ENCODE measurements around the gene CYP2W1. TPM values are rescaled to one million over a fixed set of nuclear protein-coding genes. Genes with fewer than 3 reads are reported as not detected.

CYP2W1 gene
- polyA plus RNA-seq, 2 of the 4 experiments (the other 2 are of a cell fraction) = not detected

DNA sequence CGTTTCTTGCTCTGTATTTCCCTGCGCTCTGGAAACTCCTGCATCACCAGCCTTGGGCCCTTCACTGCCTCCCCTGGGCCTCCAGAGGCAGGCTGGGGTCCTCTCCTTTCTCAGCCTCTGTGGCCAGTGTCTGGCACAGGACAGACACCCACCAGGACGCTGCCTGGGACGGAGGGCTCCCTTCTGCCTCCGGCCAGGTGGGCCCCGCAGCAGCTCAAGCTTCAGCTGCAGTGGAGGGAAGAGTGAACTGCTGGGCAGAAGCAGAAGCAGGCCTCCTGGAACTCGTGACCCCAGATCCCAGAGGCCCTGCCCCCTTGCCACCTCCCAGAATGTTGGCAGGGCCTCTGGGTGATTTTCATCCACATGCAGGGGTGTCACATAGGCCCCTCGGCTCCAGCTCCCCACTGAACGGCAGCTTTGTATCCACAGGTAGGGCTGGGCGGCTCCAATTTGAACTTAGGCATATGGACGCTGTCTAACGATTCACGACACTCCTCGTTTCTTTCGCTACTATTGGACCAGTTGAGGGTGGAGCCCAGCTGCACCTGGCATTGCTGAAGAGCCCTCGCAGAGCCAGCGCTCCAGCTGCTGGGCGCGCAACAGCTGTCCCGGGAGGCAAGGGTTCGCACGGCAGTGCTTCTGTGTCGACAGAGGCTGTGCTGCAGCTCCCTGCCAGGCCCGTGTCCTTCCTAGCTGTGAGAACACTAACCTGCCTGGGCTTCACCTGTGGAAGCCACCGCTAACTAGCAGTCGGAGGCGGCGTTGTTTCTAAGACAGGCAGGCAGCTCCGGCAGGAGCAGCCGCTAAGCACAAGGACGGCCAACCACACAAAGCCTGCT is 43.0 kb downstream of the CYP2W1 start:
- H3K4me2 ChIP-seq = no peak overlapping the region
- ATAC-seq (no peak), DNase-seq (ENCODE audit: low read depth in 1 of 2, low spot score in 1 of 2) (no peak), FAIRE-seq (no peak)
- POLR2A ChIA-PET = no interaction called here
- no peak overlapping the region for H3K4me3 ChIP-seq
- no peak overlapping the region for H3K27ac ChIP-seq
- H3K9me3 ChIP-seq = no peaks in the 10 kb centered on the region
- TF ChIP-seq HOXB5 (CRISPR knock-in tag; IDR thresholded peaks at IDR 0.05) (no peak), ESRRA (IDR thresholded peaks at IDR 0.05; ENCODE audit: borderline replicate concordance, low read length) (no peak), RCOR1 (IDR thresholded peaks at IDR 0.05; ENCODE audit: low read depth, low read length) (no peak), JUN (IDR thresholded peaks at IDR 0.05) (no peak), JUNB (IDR thresholded peaks at IDR 0.05) (no peak), GATA3 (IDR thresholded peaks at IDR 0.05; ENCODE audit: borderline replicate concordance) (no peak), MAFK (IDR thresholded peaks at IDR 0.05; ENCODE audit: partially characterized antibody) (no peak), CEBPB (IDR thresholded peaks at IDR 0.05) (no peak), ZSCAN20 (CRISPR knock-in tag; IDR thresholded peaks at IDR 0.05) (no peak), CBX2 (IDR thresholded peaks at IDR 0.05; ENCODE audit: borderline replicate concordance, low read depth) (no peak), ZC3H11A (IDR thresholded peaks at IDR 0.05) (no peak), RAD21 (conservative IDR thresholded peaks at IDR 0.05 in 1 of 2, IDR thresholded peaks at IDR 0.05 in 1 of 2) (no peak), RARB (CRISPR knock-in tag; IDR thresholded peaks at IDR 0.05) (no peak), KDM5A (IDR thresholded peaks at IDR 0.05) (no peak), NFE2L2 (conservative IDR thresholded peaks at IDR 0.05; ENCODE audit: low read length) (no peak)
- TF ChIP-seq, protein P1, sequence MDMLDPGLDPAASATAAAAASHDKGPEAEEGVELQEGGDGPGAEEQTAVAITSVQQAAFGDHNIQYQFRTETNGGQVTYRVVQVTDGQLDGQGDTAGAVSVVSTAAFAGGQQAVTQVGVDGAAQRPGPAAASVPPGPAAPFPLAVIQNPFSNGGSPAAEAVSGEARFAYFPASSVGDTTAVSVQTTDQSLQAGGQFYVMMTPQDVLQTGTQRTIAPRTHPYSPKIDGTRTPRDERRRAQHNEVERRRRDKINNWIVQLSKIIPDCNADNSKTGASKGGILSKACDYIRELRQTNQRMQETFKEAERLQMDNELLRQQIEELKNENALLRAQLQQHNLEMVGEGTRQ (IDR thresholded peaks at IDR 0.05) = no peak
- TF ChIP-seq, protein P2, sequence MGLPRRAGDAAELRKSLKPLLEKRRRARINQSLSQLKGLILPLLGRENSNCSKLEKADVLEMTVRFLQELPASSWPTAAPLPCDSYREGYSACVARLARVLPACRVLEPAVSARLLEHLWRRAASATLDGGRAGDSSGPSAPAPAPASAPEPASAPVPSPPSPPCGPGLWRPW (IDR thresholded peaks at IDR 0.05) = no peak
- TF ChIP-seq, protein P3, sequence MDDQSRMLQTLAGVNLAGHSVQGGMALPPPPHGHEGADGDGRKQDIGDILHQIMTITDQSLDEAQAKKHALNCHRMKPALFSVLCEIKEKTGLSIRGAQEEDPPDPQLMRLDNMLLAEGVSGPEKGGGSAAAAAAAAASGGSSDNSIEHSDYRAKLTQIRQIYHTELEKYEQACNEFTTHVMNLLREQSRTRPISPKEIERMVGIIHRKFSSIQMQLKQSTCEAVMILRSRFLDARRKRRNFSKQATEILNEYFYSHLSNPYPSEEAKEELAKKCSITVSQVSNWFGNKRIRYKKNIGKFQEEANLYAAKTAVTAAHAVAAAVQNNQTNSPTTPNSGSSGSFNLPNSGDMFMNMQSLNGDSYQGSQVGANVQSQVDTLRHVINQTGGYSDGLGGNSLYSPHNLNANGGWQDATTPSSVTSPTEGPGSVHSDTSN (IDR thresholded peaks at IDR 0.05) = no peak
- TF ChIP-seq, protein P4, sequence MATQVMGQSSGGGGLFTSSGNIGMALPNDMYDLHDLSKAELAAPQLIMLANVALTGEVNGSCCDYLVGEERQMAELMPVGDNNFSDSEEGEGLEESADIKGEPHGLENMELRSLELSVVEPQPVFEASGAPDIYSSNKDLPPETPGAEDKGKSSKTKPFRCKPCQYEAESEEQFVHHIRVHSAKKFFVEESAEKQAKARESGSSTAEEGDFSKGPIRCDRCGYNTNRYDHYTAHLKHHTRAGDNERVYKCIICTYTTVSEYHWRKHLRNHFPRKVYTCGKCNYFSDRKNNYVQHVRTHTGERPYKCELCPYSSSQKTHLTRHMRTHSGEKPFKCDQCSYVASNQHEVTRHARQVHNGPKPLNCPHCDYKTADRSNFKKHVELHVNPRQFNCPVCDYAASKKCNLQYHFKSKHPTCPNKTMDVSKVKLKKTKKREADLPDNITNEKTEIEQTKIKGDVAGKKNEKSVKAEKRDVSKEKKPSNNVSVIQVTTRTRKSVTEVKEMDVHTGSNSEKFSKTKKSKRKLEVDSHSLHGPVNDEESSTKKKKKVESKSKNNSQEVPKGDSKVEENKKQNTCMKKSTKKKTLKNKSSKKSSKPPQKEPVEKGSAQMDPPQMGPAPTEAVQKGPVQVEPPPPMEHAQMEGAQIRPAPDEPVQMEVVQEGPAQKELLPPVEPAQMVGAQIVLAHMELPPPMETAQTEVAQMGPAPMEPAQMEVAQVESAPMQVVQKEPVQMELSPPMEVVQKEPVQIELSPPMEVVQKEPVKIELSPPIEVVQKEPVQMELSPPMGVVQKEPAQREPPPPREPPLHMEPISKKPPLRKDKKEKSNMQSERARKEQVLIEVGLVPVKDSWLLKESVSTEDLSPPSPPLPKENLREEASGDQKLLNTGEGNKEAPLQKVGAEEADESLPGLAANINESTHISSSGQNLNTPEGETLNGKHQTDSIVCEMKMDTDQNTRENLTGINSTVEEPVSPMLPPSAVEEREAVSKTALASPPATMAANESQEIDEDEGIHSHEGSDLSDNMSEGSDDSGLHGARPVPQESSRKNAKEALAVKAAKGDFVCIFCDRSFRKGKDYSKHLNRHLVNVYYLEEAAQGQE (IDR thresholded peaks at IDR 0.05) = no peak
- TF ChIP-seq, protein P5, sequence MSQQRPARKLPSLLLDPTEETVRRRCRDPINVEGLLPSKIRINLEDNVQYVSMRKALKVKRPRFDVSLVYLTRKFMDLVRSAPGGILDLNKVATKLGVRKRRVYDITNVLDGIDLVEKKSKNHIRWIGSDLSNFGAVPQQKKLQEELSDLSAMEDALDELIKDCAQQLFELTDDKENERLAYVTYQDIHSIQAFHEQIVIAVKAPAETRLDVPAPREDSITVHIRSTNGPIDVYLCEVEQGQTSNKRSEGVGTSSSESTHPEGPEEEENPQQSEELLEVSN (IDR thresholded peaks at IDR 0.05; ENCODE audit: borderline replicate concordance, low read depth) = no peak
- 93% methylated on average over 29 of the region's 31 CpGs for WGBS (ENCODE audit: missing lambda C conversion rate)
- CTCF ChIA-PET = interaction anchor here (0.9 to 14.9 kb wide), 6 partner anchors 18 to 151 kb away, joined by 3 to 138 read pairs (median 4); partner anchors contain the start of gene GPR146
- peaks cover 14% of the 10 kb centered on the region for H3K4me1 ChIP-seq
